Retinal pigment epithelial cell (primary cell): ENCODE data around the gene TCF12.

ENCODE experiments used
- DNase-seq: peaks from one replicate; pipeline ENCODE4 v3.0.0-alpha.2; 2010; ENCODE audit warnings: low read depth
- H3K4me3 ChIP-seq: 2 replicates; pipeline ENCODE4 v1.5.1; 2011; ENCODE audit warnings: mild to moderate bottlenecking, low read length, control low read depth, moderate library complexity
- TF ChIP-seq, protein P1 (sequence below): conservative IDR thresholded peaks from 2 replicates; pipeline ENCODE4 v1.5.1; 2011; ENCODE audit warnings: low read depth, low read length, control low read depth, inconsistent platforms

TCF12 gene

DNA sequence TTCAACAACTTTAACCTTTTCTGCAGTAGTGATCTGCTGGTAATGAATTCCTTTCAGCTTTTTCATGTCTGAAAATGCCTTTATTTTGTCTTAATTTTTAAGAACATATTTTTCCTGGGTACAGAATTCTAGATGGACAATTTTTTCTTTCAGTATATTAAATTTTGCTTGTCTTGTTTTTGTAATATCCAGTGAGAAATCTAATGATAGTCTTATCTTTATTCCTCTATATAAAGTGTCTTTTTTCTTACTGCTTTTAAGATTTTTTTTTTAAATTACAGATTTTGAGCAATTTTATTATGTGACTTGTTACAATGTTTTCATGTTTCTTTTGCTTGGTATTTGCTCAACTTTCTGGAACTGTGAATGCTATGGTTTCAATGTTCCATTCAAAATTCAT, 38.1 kb downstream of the TCF12 start:
- no peak overlapping the region for H3K4me3 ChIP-seq
- no peak for DNase-seq
- TF ChIP-seq, protein P1, sequence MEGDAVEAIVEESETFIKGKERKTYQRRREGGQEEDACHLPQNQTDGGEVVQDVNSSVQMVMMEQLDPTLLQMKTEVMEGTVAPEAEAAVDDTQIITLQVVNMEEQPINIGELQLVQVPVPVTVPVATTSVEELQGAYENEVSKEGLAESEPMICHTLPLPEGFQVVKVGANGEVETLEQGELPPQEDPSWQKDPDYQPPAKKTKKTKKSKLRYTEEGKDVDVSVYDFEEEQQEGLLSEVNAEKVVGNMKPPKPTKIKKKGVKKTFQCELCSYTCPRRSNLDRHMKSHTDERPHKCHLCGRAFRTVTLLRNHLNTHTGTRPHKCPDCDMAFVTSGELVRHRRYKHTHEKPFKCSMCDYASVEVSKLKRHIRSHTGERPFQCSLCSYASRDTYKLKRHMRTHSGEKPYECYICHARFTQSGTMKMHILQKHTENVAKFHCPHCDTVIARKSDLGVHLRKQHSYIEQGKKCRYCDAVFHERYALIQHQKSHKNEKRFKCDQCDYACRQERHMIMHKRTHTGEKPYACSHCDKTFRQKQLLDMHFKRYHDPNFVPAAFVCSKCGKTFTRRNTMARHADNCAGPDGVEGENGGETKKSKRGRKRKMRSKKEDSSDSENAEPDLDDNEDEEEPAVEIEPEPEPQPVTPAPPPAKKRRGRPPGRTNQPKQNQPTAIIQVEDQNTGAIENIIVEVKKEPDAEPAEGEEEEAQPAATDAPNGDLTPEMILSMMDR: no peak

DNA sequence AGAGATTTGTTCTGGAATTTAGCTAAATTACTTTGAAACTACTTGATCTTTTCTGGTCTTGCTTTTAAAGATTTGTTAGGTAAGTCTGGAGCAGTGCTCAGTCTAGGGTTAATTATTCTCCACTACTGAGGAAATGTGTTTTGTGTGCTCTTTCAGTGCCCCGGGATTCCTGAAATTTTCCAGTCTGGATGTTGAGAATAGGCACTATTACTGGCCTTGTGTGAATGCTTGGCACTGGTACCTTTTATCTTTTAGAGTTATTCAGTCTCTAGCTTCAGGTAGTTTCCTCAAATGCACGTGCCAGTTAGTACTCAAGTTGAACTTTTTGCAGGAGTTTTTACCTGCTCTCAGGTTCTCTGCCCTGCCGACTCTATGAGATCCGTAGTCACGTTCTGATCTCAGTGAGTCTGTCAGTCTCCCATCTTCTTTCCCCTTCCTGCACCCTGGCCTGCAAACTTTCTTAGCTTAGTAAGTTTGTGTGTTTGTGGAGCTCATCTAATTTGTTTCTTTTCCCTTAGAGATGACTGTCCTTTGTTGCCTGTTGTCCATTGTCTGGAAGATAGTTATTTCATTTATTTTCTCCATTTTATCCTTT, 39.5 kb downstream of the TCF12 start:
- DNase-seq: no peak
- H3K4me3 ChIP-seq: no peak overlapping the region
- TF ChIP-seq, protein P1: no peak

DNA sequence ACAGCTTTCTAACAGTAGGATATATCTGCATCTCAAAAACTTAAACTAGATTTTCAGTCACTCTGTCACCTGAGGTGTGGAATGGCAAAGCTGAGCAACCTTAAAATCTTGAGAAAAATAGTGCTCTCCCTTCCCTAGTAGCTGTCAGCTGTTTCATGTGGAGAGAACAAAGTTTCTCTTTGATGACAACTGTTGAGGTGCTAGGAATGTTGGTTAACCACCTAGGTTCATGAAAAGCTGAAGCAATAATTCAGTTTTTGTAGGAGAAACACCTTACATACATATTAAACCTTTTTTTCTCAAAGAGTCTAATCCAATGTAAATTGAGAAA, 40.8 kb downstream of the TCF12 start:
- no peak overlapping the region for H3K4me3 ChIP-seq
- no peak for DNase-seq
- TF ChIP-seq, protein P1: no peak

DNA sequence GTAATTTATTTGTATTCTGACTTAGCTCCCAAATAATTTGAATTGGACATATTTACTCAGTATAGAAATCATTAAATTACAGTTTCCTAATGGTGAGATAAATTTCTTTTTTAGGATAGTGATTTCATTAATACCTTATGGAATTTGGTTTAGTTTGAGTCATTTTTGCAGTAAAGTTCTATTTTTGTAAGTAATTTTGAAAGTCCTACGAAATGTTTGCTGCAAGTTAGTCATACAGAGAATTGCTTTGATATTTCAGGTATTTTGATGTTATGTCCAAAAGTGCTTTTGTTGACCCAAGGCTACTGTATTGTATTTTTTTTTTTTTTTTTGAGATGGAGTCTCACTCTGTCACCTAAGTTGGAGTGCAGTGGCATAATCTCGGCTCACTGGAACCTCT, 41.7 kb downstream of the TCF12 start:
- TF ChIP-seq, protein P1: no peak
- no peak overlapping the region for H3K4me3 ChIP-seq
- DNase-seq: no peak

DNA sequence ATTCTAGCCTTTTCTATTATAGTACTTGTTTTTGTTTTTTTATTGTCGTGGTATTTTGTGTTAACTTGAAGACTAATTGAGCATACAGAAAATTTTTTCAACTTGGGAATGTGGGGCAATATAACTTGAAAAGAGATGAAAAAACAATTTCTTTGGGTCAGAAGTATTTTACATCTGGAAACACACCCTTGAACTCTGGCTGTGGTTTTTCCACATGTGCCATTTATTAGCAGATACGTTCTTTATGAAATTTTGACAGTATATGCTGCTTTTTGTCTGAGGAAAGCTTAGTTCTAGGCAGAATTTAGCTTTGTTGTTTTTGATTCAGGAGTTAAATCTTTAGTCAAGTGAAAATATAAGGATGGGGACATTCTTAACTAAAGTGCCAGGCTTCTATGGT, 44.7 kb downstream of the TCF12 start:
- no peak for DNase-seq
- H3K4me3 ChIP-seq: no peak overlapping the region
- TF ChIP-seq, protein P1: no peak

DNA sequence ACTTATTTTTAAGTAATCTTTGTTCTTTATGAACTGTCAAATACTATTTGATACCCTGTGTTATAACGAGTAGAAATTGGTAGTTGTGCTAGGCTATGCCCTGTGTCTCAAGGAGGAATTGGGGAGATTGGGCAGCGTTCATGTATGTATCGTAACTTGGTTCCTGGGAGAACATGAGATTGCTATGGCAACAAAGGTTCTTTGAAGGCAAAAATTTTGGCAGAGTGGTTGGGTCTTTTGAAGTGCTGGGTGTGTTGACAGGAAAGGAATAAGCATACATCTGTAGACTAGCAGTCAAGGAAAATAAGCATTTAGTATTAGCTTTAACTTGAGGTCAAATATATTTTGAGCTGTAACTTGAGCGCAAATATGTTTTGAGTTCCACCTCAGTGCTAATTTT, 45.3 kb downstream of the TCF12 start:
- TF ChIP-seq, protein P1: no peak
- DNase-seq: no peak
- no peak overlapping the region for H3K4me3 ChIP-seq

DNA sequence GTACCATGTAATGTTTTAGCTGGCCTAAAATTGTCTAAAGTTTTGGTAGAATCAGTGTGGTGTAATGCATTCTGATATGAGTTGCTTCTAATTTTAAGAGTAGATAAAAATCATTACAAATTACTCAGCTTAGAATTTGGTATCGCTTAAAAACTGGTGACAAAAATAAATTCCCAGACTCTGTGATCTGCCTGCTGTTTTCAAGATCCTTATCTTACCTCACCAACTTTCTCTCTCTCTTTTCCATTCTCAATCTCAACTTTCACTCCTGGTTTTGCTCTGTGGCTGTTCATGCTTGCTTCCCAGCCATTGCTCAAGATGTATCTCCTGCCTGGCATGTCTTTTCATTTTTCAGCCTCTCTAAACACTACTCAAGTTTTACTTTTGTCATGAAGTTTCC, 45.7 kb downstream of the TCF12 start:
- TF ChIP-seq, protein P1: no peak
- no peak overlapping the region for H3K4me3 ChIP-seq
- DNase-seq: no peak
